ENCODE results near the gene MMP28.

MMP28 gene

DNA sequence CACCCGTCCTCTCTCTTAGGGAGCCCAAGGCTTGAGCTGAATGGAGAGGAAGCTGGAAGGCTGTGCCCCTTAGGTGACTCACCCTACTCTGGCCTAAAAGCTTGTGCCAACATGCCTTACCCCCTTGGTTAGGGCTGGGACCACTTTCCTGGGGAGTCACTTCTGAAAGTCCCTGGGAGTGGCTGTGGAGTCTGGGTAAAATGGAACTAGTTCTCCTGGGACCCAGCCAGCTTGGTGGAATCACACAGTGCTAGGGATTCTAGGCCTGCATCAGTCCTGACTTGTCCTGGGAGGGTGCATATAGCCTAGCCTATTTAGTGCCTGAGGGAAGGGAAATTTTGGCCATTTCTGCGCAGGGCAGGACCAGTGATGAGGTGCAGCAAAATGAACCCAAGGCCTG, 10.5 kb downstream of the MMP28 start:
- TF ChIP-seq TCF12 (IDR thresholded peaks at IDR 0.05; ENCODE audit: low read depth) (no peak), CEBPB (IDR thresholded peaks at IDR 0.05) (no peak), REST (IDR thresholded peaks at IDR 0.05; ENCODE audit: low read depth) (no peak), ZBTB7A (IDR thresholded peaks at IDR 0.05; ENCODE audit: low read depth) (no peak), EP300 (IDR thresholded peaks at IDR 0.05; ENCODE audit: borderline replicate concordance) (no peak), FOXM1 (IDR thresholded peaks at IDR 0.05; ENCODE audit: borderline replicate concordance, low read depth) (no peak), EGR1 (IDR thresholded peaks at IDR 0.05) (no peak)
- TF ChIP-seq, protein P1, sequence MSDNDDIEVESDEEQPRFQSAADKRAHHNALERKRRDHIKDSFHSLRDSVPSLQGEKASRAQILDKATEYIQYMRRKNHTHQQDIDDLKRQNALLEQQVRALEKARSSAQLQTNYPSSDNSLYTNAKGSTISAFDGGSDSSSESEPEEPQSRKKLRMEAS (IDR thresholded peaks at IDR 0.05) = no peak

DNA sequence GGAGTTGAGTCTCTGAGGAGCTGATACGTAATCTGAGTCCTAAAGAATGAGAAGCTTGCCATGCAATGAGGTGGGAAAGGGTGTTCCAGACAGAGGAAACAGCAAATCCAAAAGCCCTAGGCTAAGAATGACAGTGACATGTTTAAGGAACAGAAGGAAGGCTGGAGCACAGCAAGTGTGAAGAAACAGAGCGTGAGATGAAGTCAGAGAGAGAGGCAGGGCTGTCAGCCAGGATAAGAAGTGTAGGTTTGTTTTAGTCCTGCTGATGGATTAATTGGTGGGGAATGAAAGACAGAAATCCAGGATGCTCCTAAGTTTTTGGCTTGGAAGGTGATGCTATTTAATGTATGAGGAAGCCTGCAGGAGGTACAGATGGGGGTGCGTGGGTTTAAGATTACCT, 14.5 kb downstream of the MMP28 start:
- no peak for TF ChIP-seq EP300 (IDR thresholded peaks at IDR 0.05; ENCODE audit: borderline replicate concordance)
- no peak for TF ChIP-seq NFIC (IDR thresholded peaks at IDR 0.05)
- TF ChIP-seq TCF12 (IDR thresholded peaks at IDR 0.05; ENCODE audit: low read depth) = no peak
- TF ChIP-seq CEBPB (IDR thresholded peaks at IDR 0.05) = no peak
- no peak for TF ChIP-seq FOXM1 (IDR thresholded peaks at IDR 0.05; ENCODE audit: borderline replicate concordance, low read depth)
- TF ChIP-seq YY1 (IDR thresholded peaks at IDR 0.05; ENCODE audit: low read depth) = no peak
- no peak for TF ChIP-seq USF1 (IDR thresholded peaks at IDR 0.05)
- TF ChIP-seq TEAD4 (IDR thresholded peaks at IDR 0.05) = no peak
- no peak for TF ChIP-seq EGR1 (IDR thresholded peaks at IDR 0.05)
- TF ChIP-seq REST (IDR thresholded peaks at IDR 0.05; ENCODE audit: low read depth) = no peak
- TF ChIP-seq ZBTB7A (IDR thresholded peaks at IDR 0.05; ENCODE audit: low read depth) = no peak

DNA sequence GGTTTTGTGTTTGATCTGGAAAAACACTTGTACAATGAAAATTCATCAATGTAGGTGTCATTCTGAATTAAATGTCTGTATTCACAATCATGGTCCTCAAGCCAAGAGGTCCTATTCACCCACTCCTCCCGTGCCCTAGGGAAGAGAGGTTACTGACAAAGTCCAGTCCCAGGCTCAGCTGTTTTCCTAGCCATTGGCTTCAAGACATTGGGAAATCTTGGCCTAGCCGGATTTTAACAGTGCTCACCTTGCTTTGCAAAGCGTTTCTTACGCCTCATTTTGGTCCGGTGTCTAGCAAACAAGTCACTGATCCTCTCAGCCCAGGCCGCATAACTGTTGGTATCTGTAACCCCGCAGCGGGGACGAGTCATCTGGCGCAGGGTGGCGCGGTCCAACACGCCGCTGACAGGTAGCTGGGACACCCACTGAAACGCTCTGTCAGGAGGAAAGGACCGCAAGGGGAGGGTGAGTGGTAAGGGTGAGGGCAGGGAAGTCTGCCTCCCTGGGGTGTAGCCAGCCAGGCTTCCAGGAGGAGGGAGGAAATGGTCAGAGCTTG, 16.7 kb downstream of the MMP28 start:
- TF ChIP-seq YY1 (IDR thresholded peaks at IDR 0.05; ENCODE audit: low read depth) (no peak), CREB1 (IDR thresholded peaks at IDR 0.05; ENCODE audit: low read depth) (no peak), FOXM1 (IDR thresholded peaks at IDR 0.05; ENCODE audit: borderline replicate concordance, low read depth) (no peak), TEAD4 (IDR thresholded peaks at IDR 0.05) (no peak), RAD21 (IDR thresholded peaks at IDR 0.05; ENCODE audit: low read depth) (no peak), CEBPB (IDR thresholded peaks at IDR 0.05) (no peak), TAF1 (IDR thresholded peaks at IDR 0.05; ENCODE audit: low read depth) (no peak), TCF12 (IDR thresholded peaks at IDR 0.05; ENCODE audit: low read depth) (no peak), NFIC (IDR thresholded peaks at IDR 0.05) (no peak), EP300 (IDR thresholded peaks at IDR 0.05; ENCODE audit: borderline replicate concordance) (no peak), REST (IDR thresholded peaks at IDR 0.05; ENCODE audit: low read depth) (no peak), EGR1 (IDR thresholded peaks at IDR 0.05) (no peak), USF1 (IDR thresholded peaks at IDR 0.05) (no peak), ZBTB7A (IDR thresholded peaks at IDR 0.05; ENCODE audit: low read depth) (no peak)
- TF ChIP-seq, protein P1 (IDR thresholded peaks at IDR 0.05) = no peak

GRCh38 chr17:35775583-35775982, 19.9 kb downstream of the MMP28 start:
- TF ChIP-seq CREB1 (IDR thresholded peaks at IDR 0.05; ENCODE audit: low read depth) = no peak
- TF ChIP-seq RAD21 (IDR thresholded peaks at IDR 0.05; ENCODE audit: low read depth) = no peak

GRCh38 chr17:35775039-35775438, 20.4 kb downstream of the MMP28 start:
- TF ChIP-seq TEAD4 (IDR thresholded peaks at IDR 0.05) = no peak
- no peak for TF ChIP-seq NFIC (IDR thresholded peaks at IDR 0.05)
- TF ChIP-seq TAF1 (IDR thresholded peaks at IDR 0.05; ENCODE audit: low read depth) = no peak
- TF ChIP-seq, protein P1 (IDR thresholded peaks at IDR 0.05) = no peak
- no peak for TF ChIP-seq REST (IDR thresholded peaks at IDR 0.05; ENCODE audit: low read depth)
